Large intestine (tissue), 3 donors: ENCODE results near the gene ADAMTS17. TPM values are rescaled to one million over a fixed set of nuclear protein-coding genes. Genes with fewer than 3 reads are reported as not detected.
"Not testable (repeated sequence)": the region's sequence is repeated elsewhere in the genome, so short reads cannot be mapped to it uniquely, and the experiment has no call there.

Source experiments
- DNase-seq, 2 donors: peaks; one replicate each; pipeline versions ENCODE4 v3.0.0 to v3.0.0-alpha.2; 2013
- H3K27ac ChIP-seq: one replicate; pipeline ENCODE4 v1.5.1; 2013; ENCODE audit warnings: low read length
- H3K27me3 ChIP-seq: 2 replicates; pipeline ENCODE4 v1.6.1; 2013; ENCODE audit warnings: low read length; ENCODE audit not compliant: control insufficient read depth, insufficient read depth
- H3K36me3 ChIP-seq: 2 replicates; pipeline ENCODE4 v1.6.1; 2013; ENCODE audit warnings: low read length; ENCODE audit not compliant: control insufficient read depth, insufficient read depth
- H3K4me1 ChIP-seq: one replicate; pipeline ENCODE4 v1.6.1; 2013; ENCODE audit warnings: low read length; ENCODE audit not compliant: control insufficient read depth, insufficient read depth
- H3K4me3 ChIP-seq: one replicate; pipeline ENCODE4 v1.5.1; 2013; ENCODE audit warnings: low read length
- H3K9me3 ChIP-seq: one replicate; pipeline ENCODE4 v1.6.1; 2013; ENCODE audit warnings: mild to moderate bottlenecking, low read depth, low read length, moderate library complexity; ENCODE audit not compliant: control insufficient read depth
- WGBS: methylation state at CpG from one replicate; pipeline ENCODE4 v1.1.5; 2013; ENCODE audit warnings: low lambda C conversion rate; ENCODE audit not compliant: insufficient coverage; 5-methylcytosine and 5-hydroxymethylcytosine counted together
- polyA plus RNA-seq: library from polyadenylated mRNA; unstranded; fragments of 120-200 nt; gene quantifications from one replicate; pipeline ENCODE4 v1.2.1, GENCODE V29; 2013

Gene ADAMTS17
- polyA plus RNA-seq, 1 donor = 3.7 TPM

GRCh38 chr15:99983171-99983885 is 358.4 kb downstream of the ADAMTS17 start:
- Histone ChIP-seq H3K27me3 (no peaks in the 10 kb centered on the region), H3K4me1 (no peaks in the 10 kb centered on the region), H3K9me3 (no peaks in the 10 kb centered on the region), H3K36me3 (no peaks in the 10 kb centered on the region), H3K4me3 (no peak overlapping the region), H3K27ac (peak overlapping the region; percentile 58)
- WGBS = no CpG with 5 or more reads among the region's 15 CpGs
- peak; percentile 16 to 21 for DNase-seq

GRCh38 chr15:99982662-99983061 is 359.1 kb downstream of the ADAMTS17 start:
- no peaks in the 10 kb centered on the region for H3K9me3 ChIP-seq
- no peaks in the 10 kb centered on the region for H3K4me1 ChIP-seq
- H3K27ac ChIP-seq = no peak overlapping the region
- no peaks in the 10 kb centered on the region for H3K36me3 ChIP-seq
- DNase-seq = no peak
- no peaks in the 10 kb centered on the region for H3K27me3 ChIP-seq
- WGBS = no CpG with 5 or more reads among the region's 4 CpGs
- no peak overlapping the region for H3K4me3 ChIP-seq

- H3K27ac ChIP-seq = no peak overlapping the region
- no peaks in the 10 kb centered on the region for H3K9me3 ChIP-seq
- no peak overlapping the region for H3K4me3 ChIP-seq
- WGBS = no CpG with 5 or more reads among the region's 16 CpGs
- H3K36me3 ChIP-seq = no peaks in the 10 kb centered on the region
- no peaks in the 10 kb centered on the region for H3K4me1 ChIP-seq
- no peak for DNase-seq
- H3K27me3 ChIP-seq = no peaks in the 10 kb centered on the region
These were observed 359.7 kb downstream of the ADAMTS17 start for GRCh38 chr15:99981839-99982658.

- H3K9me3 ChIP-seq = no peaks in the 10 kb centered on the region
- no peak for DNase-seq
- WGBS = no CpG with 5 or more reads among the region's 1 CpG
- H3K4me3 ChIP-seq = no peak overlapping the region
- H3K27ac ChIP-seq = no peak overlapping the region
- no peaks in the 10 kb centered on the region for H3K4me1 ChIP-seq
- no peaks in the 10 kb centered on the region for H3K36me3 ChIP-seq
- no peaks in the 10 kb centered on the region for H3K27me3 ChIP-seq
These were observed 360.6 kb downstream of the ADAMTS17 start for GRCh38 chr15:99981191-99981647.

GRCh38 chr15:99980752-99981151 is 361.0 kb downstream of the ADAMTS17 start:
- H3K36me3 ChIP-seq = no peaks in the 10 kb centered on the region
- no peak for DNase-seq
- H3K9me3 ChIP-seq = no peaks in the 10 kb centered on the region
- H3K27ac ChIP-seq = no peak overlapping the region
- H3K27me3 ChIP-seq = no peaks in the 10 kb centered on the region
- WGBS = no CpG with 5 or more reads among the region's 12 CpGs
- H3K4me3 ChIP-seq = no peak overlapping the region
- H3K4me1 ChIP-seq = no peaks in the 10 kb centered on the region

- H3K4me1 ChIP-seq, H3K9me3 ChIP-seq, H3K4me3 ChIP-seq, DNase-seq, H3K27me3 ChIP-seq, H3K27ac ChIP-seq, H3K36me3 ChIP-seq: not testable (repeated sequence)
- WGBS = no CpG with 5 or more reads among the region's 5 CpGs
These were observed 361.9 kb downstream of the ADAMTS17 start for GRCh38 chr15:99979886-99980285.

- WGBS = no CpG with 5 or more reads among the region's 15 CpGs
- Histone ChIP-seq H3K27me3 (no peaks in the 10 kb centered on the region), H3K4me3 (no peak overlapping the region), H3K27ac (no peak overlapping the region), H3K9me3 (no peaks in the 10 kb centered on the region), H3K36me3 (no peaks in the 10 kb centered on the region), H3K4me1 (no peaks in the 10 kb centered on the region)
- no peak for DNase-seq
These were observed 362.4 kb downstream of the ADAMTS17 start for GRCh38 chr15:99979371-99979770.

GRCh38 chr15:99978426-99978825 is 363.3 kb downstream of the ADAMTS17 start:
- H3K27me3 ChIP-seq = no peaks in the 10 kb centered on the region
- H3K4me3 ChIP-seq = no peak overlapping the region
- DNase-seq = no peak
- no peaks in the 10 kb centered on the region for H3K36me3 ChIP-seq
- no peak overlapping the region for H3K27ac ChIP-seq
- H3K4me1 ChIP-seq = no peaks in the 10 kb centered on the region
- H3K9me3 ChIP-seq = no peaks in the 10 kb centered on the region
- 70% methylated on average over 2 of the region's 10 CpGs for WGBS

- Histone ChIP-seq H3K27ac (no peak overlapping the region), H3K4me1 (no peaks in the 10 kb centered on the region), H3K9me3 (no peaks in the 10 kb centered on the region), H3K27me3 (no peaks in the 10 kb centered on the region), H3K4me3 (no peak overlapping the region), H3K36me3 (no peaks in the 10 kb centered on the region)
- WGBS = no CpG with 5 or more reads among the region's 10 CpGs
- DNase-seq = no peak
These were observed 363.8 kb downstream of the ADAMTS17 start for GRCh38 chr15:99977929-99978328.

- Histone ChIP-seq H3K36me3 (no peaks in the 10 kb centered on the region), H3K27ac (no peak overlapping the region), H3K4me3 (no peak overlapping the region), H3K4me1 (no peaks in the 10 kb centered on the region), H3K9me3 (no peaks in the 10 kb centered on the region), H3K27me3 (no peaks in the 10 kb centered on the region)
- no CpG with 5 or more reads among the region's 9 CpGs for WGBS
- DNase-seq = no peak
These were observed 364.9 kb downstream of the ADAMTS17 start for GRCh38 chr15:99976811-99977271.
